ENCODE data around the gene PPP1R12B.
"Not testable (repeated sequence)": the region's sequence is repeated elsewhere in the genome, so short reads cannot be mapped to it uniquely, and the experiment has no call there.

PPP1R12B gene

DNA sequence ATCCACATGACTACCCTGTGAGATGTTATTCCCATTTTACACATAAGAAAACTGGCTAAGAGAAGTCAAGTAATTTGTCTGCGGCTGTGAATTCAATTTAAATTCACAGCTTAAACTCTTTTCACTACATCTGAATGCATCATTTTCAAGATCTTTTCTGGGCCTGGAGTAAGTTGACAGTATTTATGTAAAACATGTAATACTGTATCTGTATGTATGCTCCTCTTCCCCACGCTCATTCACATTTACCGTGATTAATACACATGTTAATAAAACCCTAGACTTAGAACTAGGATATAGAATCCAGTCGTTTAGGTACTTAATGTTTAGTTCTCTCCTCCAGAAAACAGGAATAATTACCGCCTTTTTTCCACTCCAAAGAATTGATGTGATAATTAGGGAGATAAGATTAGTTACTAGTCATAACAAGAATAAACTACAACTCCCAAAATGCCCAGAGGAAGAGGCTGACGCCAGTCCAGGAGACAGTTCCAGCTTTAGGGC is 442 bp upstream of the PPP1R12B start:
- DNase-seq: no peak

DNA sequence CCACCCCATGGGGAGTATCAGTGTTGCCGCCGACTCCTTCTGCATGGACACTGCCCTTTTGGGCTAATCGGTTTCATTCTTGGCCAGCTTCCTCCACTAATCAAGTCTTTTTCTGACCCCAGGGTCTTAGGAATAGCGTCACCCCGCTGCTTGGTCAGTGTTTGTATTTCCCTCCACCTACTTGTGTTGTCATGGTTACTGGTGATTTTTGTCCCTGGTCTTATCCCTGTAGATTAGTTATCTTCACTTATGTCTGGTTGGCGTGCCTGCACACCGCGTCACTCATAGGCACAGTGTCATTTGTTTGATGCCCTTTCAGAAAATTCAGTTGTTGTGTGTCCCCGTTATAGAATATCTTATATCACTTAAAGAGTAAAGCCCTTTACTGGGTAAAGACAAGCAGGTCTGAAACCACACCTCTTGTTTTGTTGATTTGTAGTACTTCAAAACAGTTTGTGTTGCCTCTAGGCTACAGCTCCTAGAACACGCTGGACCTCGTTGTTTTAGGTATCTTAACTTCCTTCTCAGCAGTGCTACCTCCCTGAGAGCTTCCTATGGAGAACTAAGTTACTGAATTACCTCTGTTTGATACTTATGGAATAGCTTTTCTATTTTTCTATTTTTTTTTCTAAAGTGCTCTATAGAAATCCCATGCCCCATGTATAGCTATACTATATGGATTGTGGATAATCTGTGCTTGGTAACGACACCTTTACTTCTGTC is 868 bp downstream of the PPP1R12B start:
- peak; percentile 24 for DNase-seq

DNA sequence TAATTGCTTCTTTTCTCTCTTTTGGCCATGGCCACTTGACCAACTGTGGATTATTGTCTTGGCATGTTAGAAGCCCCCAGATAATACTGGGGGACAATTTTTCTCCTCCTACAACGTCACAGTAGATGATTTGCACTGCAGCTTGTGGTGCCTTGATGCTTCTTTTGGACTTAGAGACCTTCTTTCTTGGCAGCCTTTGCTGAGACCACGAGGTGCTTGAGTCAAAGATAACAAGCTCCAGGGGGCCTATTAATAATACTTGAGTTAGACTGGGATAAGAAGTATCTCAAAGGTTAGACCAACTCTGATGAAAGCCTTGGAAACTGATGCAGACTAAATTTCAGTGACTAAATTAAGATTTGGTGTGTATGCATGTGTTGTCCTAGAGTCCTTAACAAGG is 3.2 kb downstream of the PPP1R12B start:
- no peak for DNase-seq

DNA sequence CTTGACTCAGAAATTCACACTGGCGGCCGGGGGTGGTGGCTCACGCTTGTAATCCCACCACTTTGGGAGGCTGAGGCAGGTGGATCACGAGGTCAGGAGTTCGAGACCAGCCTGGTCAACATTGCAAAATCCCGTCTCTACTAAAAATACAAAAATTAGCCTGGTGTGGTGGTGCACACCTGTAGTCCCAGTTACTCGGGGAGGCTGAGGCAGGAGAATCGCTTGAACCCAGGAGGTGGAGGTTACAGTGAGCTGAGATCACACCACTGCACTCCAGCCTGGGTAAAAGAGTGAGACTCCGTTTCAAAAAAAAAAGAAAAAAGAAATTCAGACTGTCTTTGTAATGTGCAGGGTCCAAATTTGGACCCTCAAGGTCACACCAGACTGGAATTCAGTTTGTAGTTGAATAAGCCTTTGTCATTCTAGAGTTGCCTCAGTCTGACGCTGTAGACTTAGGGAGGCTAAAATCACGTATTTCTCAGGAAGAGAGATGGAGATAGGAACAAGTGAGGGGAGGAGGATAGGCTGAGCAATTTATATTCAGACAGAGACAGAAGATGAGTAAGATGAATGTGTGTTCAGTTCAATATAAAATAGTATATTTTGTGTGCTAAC is 4.2 kb downstream of the PPP1R12B start:
- not testable (repeated sequence) for DNase-seq

DNA sequence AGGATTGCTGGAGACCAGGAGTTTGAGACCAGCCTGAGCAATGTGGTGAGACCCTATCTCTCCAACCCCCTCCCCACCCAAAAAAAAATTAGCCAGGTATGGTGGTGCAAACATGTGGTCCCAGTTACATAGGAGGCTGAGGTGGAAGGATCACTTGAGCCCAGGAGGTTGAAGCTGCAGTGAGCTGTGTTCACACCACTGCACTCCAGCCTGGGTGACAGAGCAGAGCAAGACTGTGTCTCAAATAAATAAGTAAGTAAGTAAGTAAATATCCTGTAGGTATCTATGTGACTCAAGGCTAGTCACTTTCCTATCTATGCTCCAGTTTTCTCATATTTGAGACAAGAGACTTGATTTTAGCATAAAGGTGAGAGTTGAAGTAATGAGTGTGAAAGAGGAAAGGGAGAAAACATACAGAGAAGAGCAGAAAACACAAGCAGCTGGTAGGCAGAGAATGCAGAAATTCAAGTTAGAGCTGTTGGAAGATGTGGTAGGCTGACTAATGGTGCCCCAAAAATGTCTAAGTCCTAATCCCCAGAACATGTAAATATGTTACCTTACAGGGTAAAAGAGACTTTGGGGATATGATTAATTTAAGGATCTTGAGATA is 7.5 kb downstream of the PPP1R12B start:
- no peak for DNase-seq

DNA sequence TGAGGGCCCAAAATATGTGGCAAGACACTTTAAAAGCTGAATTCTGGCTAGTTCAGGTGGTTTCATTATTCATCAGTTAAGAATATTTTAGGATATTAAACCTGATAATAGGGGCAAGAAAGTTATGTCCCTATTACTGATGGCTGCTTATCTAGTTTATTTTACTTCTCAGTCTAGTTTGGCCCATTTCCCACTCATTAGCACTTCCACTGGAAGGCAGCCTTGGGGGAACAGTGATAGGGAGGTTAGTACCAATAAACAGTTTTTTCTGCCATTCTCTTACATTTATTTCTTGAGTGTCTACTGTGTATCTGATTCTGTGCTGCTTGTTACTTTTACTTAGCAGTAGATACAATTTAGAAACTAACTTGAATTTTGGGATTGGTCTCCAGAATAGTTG is 9.0 kb downstream of the PPP1R12B start:
- DNase-seq: no peak

DNA sequence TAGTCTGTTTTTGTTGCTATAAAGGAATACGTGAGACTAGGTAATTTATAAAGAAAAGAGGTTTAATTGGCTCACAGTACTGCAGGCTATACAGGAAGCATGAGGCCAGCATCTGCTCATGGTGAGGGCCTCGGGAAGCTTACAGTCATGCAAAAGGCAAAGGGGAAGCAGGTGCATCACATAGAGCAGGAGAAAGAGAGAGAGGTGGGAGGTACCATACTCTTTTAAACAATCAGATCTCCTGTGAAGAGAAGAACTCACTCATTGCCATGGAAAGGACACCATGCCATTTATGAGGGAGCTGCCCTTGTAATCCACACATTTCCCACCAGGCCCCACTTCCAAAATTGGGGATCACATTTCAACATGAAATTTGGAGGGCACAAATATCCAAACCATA is 12.7 kb downstream of the PPP1R12B start:
- no peak for DNase-seq

DNA sequence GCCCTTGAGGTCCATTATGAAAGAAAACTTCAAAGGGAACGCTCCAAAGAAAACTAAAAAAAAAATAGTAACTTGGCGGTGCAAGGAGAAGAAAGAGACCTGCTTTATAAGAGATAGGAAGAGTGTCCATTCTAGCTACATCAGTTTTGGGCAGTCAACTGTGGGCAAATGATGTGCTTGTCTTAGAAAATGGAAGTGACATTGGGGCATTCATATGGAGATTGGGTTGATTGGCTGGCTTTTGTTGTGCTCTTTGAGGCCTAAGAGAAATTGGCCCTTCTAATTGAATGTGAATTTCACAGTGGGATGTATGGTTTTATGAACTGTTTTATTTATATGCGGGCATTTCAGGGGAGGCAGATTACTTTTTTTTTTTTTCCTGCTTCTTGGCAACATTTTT is 13.2 kb downstream of the PPP1R12B start:
- no peak for DNase-seq

DNA sequence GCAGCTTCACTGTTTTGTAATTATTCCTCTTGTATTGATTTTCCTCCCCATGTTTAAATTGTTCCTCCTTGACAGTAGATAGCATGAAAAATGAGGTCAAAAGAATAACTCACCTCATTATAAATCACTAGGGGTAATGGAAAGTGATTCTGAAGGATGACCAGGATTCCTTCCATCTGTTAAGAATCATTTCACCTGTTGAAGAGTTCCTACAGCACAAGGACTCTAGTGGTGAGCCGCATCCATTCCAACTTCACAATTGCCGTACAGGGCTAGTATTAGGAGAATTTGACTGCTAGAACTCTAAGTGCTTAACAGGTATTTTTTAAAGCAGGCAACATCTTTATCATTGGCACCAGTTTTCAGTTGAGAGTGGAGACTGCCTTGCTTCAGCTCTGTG is 13.7 kb downstream of the PPP1R12B start:
- DNase-seq: no peak

DNA sequence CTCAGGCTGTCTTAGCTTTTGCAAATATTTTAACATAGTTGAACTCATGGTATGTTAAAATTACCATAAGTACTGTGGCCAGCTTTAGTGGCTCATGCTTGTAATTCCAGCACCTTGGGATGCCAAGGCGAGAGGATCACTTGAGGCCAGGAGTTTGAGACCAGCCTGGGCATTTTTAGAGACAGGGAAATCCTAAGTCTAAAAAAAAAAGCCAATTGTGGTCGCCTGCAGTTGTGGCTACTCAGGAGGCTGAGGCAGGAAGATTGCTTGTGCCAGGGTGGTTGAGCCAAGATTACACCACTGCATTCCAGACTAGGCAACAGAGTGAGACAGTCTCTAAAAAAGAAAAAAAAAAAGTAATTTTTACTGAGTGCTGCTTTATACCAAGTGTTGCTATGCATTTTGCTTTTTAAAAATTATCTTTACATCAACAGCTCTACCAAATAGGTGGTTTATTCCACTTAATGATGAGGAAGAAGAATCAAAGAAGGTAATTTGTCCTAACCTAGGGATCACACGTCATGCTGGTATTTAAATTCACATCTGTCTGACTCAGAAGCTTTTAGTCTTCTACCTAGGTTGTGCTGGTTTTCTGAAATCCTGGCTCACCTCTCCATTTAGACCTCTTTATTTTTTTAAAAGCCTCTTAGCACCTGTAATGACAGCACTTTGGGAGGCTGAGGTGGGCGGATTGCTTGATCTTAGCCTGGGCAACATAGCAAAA is 16.8 kb downstream of the PPP1R12B start:
- DNase-seq: no peak

DNA sequence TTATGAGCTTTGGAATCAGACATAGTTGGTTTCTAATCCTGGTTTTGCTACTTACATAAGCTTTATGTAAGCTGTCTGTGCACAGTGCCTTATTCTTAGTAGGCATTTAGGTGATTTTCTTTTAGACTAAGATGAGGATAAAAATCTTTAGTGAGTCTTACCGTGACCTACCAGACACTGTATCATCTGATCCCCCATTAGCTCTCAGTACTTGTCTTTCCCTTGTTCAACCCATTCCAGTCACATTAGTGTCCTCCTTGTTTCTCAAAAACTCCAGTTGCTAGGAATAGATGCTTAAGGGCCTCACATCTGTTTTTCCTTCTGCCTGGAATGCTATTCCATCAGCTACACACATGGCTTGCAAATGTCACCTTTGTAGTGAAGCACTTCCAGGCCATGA is 18.8 kb downstream of the PPP1R12B start:
- DNase-seq: no peak

DNA sequence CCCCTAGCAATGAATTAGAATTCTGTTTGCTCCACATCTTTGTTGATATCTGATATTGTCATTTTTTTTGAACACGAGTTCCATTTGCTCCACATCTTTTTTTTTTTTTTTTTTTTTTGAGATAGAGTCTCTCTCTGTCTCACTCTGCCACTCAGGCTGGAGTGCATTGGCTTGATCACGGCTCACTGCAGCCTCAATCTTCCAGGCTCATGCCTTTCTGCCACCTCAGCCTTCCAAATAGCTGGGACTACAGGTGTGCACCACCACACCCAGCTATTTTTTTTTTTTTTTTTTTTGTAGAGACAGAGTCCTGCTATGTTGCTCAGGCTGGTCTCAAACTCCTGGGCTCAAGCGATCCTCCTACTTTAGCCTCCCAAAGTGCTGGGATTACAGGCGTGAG is 22.4 kb downstream of the PPP1R12B start:
- DNase-seq: not testable (repeated sequence)

DNA sequence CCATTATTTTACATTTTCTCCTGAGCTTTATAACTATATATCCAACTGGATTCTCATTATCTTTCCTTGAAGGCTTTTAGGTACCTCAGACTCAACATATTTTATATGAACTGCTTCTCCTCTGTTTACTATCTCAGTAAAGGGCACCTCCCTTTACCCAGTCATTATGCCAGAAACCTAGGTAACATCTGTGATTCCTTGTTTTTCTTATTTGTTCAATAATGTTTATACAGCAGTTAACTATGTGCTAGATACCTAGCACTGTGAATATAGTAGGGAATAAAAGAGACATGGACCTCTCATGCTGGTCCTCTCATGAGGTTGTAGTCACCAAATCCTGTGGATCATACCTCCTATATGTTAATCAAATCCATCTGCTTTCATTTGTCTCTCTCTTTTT is 25.6 kb downstream of the PPP1R12B start:
- DNase-seq: no peak

DNA sequence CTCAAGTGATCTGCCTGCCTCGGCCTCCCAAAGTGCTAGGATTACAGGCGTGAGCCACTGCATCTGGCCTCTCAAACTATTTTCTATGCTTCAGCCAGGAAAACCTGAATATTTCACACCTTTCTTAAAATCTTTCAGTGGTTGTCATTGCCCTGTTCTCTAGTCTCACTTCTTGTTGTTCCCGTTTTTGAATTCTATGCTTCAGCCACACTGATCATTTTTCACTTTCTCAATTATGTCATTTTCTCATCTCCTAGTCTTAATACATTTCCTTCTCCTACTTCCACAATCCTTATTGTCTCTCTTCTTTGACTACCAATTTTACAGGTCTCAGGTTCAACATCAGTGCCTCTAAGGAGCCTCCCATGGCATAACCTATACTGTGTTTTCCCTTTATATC is 26.7 kb downstream of the PPP1R12B start:
- DNase-seq: not testable (repeated sequence)

DNA sequence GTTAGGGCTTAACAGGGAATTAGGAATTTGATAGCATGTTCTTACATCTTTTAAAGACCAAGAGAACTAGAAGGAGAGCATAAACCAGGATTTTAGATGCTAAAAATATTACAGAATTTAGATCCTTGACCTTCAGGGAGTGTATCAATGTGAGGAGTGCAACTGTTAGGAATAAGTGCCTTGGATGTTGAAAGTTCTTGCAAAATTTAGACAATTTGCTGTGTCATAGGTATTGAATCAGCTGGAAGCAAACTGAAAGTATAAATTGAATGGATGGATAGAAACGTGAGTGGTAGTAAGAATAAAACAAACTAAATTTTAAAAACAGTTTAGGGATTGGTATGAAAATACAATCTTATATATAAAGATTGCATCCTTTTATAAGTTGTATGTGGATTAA is 27.7 kb downstream of the PPP1R12B start:
- no peak for DNase-seq

DNA sequence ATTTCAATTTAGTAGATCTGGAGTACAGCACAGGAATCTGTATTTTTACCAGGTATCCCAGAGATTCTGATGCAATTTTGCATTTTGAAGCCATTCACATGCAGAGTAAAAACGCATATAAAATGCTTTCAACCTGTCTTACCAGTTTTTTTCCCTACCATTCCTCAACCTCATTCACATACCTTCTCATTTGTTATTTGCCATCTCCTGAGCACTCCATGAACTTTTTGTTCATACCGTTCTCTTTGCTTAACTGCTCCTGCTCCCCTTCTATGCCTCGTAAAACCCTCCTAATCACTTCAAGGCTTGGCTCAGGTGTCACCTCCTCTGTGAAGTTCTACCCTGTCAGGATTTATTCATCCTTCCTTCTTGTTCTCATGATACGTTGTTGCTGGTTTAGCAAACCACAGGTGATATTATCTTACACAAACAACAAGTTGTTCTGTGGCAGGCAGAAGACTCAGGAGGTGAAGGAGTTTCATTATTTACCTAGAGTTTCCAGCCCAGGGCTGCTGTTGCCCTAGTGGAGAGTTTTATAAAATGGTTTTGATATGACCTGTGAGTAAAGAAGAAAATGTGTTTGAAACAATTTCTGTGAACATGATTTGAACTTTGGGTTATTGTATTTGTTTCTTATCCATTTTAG is 31.5 kb downstream of the PPP1R12B start:
- DNase-seq: peak; percentile 20

DNA sequence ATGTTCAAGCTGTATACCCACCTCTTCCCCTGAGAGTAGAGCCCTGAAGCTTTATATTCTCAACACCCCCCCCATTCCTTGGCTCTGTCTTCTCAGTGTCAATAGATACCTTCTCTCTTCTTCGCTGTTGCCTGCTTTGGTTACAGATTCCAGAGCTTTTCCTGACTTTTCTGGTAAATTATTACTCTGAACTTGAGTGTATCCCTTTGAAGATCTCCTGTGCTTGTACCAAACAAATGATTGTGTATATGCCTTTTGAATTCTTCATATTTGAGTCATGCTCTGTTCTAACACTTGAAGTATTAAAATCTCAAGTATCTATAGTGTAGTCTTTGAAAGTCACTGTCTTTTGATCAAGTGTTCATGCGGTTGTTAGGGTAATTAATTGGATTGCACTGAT is 32.0 kb downstream of the PPP1R12B start:
- not testable (repeated sequence) for DNase-seq

DNA sequence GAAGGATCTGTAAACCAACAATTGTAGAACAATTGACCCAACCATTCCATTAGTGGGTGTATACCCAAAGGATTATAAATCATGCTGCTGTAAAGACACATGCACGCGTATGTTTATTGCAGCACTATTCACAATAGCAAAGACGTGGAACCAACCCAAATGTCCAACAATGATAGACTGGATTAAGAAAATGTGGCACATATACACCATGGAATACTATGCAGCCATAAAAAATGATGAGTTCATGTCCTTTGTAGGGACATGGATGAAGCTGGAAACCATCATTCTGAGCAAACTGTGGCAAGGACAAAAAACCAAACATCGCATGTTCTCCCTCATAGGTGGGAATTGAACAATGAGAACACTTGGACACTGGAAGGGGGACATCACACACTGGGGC is 33.4 kb downstream of the PPP1R12B start:
- DNase-seq: not testable (repeated sequence)

DNA sequence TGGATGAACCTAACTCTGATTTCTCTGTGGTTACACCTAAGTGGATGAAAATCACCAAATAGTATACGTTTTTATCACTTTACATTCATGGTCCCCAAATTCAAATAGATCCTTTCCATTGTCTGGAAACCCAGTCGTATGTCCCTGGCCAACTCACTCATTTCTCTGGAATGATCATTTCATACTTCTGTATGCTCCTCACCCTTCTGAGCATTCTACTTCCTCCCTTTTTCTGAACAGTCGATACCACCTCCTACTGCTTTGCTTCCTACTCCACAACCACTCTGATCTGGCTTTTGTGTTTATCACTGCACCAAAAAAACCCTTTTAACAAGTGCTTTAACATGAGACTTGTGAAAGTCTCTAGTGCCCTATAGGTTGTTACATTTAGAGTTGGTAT is 47.3 kb downstream of the PPP1R12B start:
- not testable (repeated sequence) for DNase-seq

DNA sequence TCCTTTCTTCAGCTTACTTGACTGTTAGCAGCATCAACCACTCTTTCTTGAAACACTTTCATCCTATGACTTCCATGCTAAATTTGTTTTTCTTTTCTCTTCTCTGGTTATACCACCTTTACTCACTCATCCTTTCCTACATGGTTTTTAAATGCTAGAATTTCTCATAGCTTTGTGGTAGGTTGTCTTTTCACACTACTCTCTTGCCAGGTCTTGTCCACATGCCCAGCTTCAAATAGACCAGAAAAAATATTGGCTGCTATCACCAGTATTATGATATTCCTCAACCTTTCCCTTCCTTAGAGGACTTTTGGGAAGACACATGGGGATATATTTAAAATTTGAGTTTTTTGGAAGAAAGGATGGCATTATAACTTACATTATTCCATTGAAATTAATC is 48.8 kb downstream of the PPP1R12B start:
- no peak for DNase-seq

DNA sequence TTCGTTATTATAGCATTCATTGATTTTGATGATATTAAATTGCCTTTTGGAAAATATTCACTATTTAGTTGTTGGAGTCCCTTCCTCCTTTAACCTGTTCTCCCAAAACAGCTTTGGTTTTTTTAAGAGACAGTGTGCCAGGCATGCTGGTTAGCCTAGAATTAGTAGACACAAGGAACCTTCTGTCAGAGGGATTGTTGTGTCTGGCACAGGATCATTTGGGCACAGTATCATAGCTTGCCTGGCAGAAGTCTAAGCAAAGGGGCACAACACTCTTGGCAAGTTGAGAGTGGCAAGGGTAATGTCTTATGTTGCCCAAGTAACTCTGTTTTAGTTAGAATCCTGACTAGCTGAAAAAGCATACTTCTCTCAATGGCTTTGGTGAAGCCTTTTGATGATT is 49.9 kb downstream of the PPP1R12B start:
- not testable (repeated sequence) for DNase-seq

DNA sequence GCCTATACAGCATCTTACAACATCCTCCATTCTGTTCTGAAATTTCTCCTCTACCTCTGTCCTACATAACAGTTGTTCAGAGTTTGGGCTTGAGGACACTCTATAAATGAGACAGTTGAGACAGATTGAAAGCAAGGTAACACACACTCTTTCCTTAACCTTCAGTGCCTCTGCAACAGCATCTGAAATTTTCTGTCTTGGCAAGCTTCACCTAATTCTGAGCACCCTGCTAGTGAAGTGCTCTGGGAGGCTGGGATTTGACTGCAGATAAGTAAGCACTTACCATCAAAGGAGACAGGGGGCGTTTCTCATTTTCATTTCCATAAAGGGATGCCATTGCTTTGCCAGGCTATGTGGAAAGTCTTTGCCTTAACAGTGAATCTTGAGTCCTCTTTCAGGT is 53.3 kb downstream of the PPP1R12B start:
- DNase-seq: not testable (repeated sequence)

DNA sequence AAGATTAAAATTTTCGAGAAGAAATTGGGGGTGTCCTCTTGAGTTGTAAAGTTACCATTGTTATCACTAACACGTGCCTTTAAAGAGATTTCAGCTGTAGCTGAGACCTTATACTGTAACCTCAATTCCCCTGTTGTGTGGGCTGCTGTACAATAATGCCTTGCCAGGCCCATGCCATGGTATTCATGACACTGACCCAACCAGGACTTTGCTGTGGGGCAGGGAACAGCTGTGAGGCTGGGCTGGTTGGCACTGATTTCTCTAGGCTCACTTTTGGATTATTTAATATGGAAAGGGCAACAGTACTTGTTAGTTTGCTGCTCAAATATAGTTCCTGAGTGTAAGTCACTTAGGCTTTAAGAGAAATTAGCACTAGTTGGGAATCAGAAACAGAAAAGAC is 54.9 kb downstream of the PPP1R12B start:
- DNase-seq: not testable (repeated sequence)

All from CD4-positive, alpha-beta T cell treated with Interleukin-12 subunit alpha and Interleukin-12 subunit beta, for 1 hour (primary cell).